Left forelimb (tissue), 1 donor: ENCODE results near the gene NLN.
"Not testable (repeated sequence)": the region's sequence is repeated elsewhere in the genome, so short reads cannot be mapped to it uniquely, and the experiment has no call there.

ENCODE experiments used
- DNase-seq: peaks from one replicate; pipeline ENCODE4 v3.0.0-alpha.2; 2018; ENCODE audit warnings: low spot score

NLN gene

GRCh38 chr5:65772963-65773362 lies 51.0 kb downstream of the NLN start:
- not testable (repeated sequence) for DNase-seq

GRCh38 chr5:65774346-65774745 lies 52.3 kb downstream of the NLN start:
- no peak for DNase-seq

- DNase-seq = no peak
Observed at GRCh38 chr5:65775476-65775875, 53.5 kb downstream of the NLN start.

- no peak for DNase-seq
Observed at GRCh38 chr5:65776441-65777141, 54.6 kb downstream of the NLN start.

GRCh38 chr5:65778126-65778525 lies 56.1 kb downstream of the NLN start:
- no peak for DNase-seq

GRCh38 chr5:65779643-65780042 lies 57.6 kb downstream of the NLN start:
- DNase-seq = no peak

- not testable (repeated sequence) for DNase-seq
Observed at GRCh38 chr5:65788296-65788695, 66.3 kb downstream of the NLN start.

GRCh38 chr5:65790371-65791163 lies 68.6 kb downstream of the NLN start:
- no peak for DNase-seq

- no peak for DNase-seq
Observed at GRCh38 chr5:65791712-65792673, 70.0 kb downstream of the NLN start.

GRCh38 chr5:65796269-65796668 lies 74.3 kb downstream of the NLN start:
- no peak for DNase-seq

GRCh38 chr5:65796751-65797316 lies 74.8 kb downstream of the NLN start:
- DNase-seq = no peak

- no peak for DNase-seq
Observed at GRCh38 chr5:65797481-65797880, 75.5 kb downstream of the NLN start.

- DNase-seq = no peak
Observed at GRCh38 chr5:65799857-65800256, 77.9 kb downstream of the NLN start.

GRCh38 chr5:65800775-65801174 lies 78.8 kb downstream of the NLN start:
- no peak for DNase-seq

- DNase-seq = no peak
Observed at GRCh38 chr5:65801352-65801783, 79.4 kb downstream of the NLN start.

- no peak for DNase-seq
Observed at GRCh38 chr5:65802080-65802479, 80.1 kb downstream of the NLN start.

GRCh38 chr5:65802820-65803219 lies 80.8 kb downstream of the NLN start:
- DNase-seq = no peak

- no peak for DNase-seq
Observed at GRCh38 chr5:65803699-65804391, 81.8 kb downstream of the NLN start.

GRCh38 chr5:65805089-65805488 lies 83.1 kb downstream of the NLN start:
- no peak for DNase-seq

- DNase-seq = not testable (repeated sequence)
Observed at GRCh38 chr5:65807494-65807893, 85.5 kb downstream of the NLN start.

- no peak for DNase-seq
Observed at GRCh38 chr5:65808251-65808741, 86.3 kb downstream of the NLN start.
